HG03378 (cell line): ENCODE results near the gene WIPF2.

Source experiments
- ATAC-seq: cut with Tn5 transposase; IDR thresholded peaks from one replicate; pipeline ENCODE4 v1.9.1; 2021; ENCODE audit warnings: mild to moderate bottlenecking, moderate library complexity; ENCODE audit not compliant: unreplicated experiment

WIPF2 gene

GRCh38 chr17:40323391-40324381 is 104.6 kb downstream of the WIPF2 start:
- no peak for ATAC-seq

GRCh38 chr17:40325156-40326013 is 106.3 kb downstream of the WIPF2 start:
- no peak for ATAC-seq

- no peak for ATAC-seq
These were observed 107.1 kb downstream of the WIPF2 start for GRCh38 chr17:40326014-40326831.

DNA sequence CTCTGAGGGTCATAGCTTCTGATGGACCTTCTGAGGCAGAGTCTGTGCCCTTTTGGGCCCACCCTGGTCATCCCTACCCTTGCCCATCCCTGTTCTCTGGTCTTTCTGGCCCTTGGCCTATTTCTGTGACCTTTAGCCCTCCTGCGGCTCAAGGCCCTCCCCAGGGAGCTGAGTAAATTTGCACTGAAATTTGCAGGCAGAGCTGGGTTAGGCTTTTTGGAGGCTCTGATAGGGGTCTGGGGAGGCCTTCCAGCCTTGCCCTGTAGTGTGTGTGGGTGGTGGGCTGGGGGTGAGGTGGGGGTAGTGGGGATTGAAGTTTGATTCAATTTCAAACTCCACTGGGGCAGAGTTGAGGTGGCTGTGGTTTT is 107.7 kb downstream of the WIPF2 start:
- ATAC-seq, result no peak

- ATAC-seq, result no peak
These were observed 108.2 kb downstream of the WIPF2 start for GRCh38 chr17:40327244-40327729.

DNA sequence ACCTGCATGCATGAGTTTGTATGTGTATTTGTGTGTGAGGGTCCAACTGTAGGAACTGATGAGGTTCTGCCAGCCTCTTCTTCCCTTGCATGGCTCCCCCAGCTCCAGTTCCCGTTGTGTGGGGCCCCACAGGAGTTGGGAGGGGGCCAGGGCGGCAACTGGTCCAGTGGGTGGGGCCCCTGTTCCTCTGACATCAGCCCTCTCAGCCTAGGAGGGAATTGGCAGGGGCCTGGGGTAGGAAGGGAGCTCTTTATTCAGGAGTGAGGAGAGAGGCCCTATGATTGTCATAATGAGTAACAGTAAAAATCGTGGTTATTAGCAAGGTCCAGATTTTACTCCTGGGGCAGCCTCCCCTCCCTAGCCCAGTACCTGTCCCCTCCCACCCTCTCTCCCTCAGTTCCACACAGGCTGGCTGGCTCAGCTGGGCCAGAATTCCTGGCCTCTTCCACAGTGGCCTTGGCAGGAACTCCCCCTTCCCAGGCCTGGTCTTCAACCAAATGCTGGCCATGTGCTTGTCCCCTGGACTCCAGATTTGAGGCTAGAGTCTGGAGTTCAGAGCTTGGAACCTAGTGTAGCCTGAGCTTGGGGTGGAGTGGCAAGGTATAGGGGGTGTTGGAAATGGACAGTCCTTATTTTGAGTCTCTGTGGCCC is 108.8 kb downstream of the WIPF2 start:
- ATAC-seq, result no peak

GRCh38 chr17:40328386-40328766 is 109.3 kb downstream of the WIPF2 start:
- ATAC-seq, result no peak

- ATAC-seq, result no peak
These were observed 111.0 kb downstream of the WIPF2 start for GRCh38 chr17:40329839-40330794.

- no peak for ATAC-seq
These were observed 111.9 kb downstream of the WIPF2 start for GRCh38 chr17:40330850-40331470.

- no peak for ATAC-seq
These were observed 112.9 kb downstream of the WIPF2 start for GRCh38 chr17:40331743-40332641.
